Neural cell (in vitro differentiated cells): ENCODE results near the gene SYP. TPM values are rescaled to one million over a fixed set of nuclear protein-coding genes. Genes with fewer than 3 reads are reported as not detected.
"Not testable (repeated sequence)": the region's sequence is repeated elsewhere in the genome, so short reads cannot be mapped to it uniquely, and the experiment has no call there.

Experiments
- H2AFZ ChIP-seq: fragments of 200-600, 300-800 bp; sonication (generic), shearing (Covaris generic); 2 replicates; pipeline ENCODE4 v1.6.0; 2014; ENCODE audit warnings: low read depth, mild to moderate bottlenecking, antibody characterized with exemption, low read length, moderate library complexity
- H3F3A ChIP-seq: fragments of 200-600 bp; shearing (Covaris generic); 2 replicates; pipeline ENCODE4 v1.6.1; 2016; ENCODE audit warnings: mild to moderate bottlenecking, moderate library complexity, mixed read lengths, antibody characterized with exemption, low read length; ENCODE audit not compliant: insufficient read depth, poor library complexity, severe bottlenecking
- H3K27ac ChIP-seq: fragments of 200-600, 300-800 bp; sonication (generic), shearing (Covaris generic); 2 replicates; pipeline ENCODE4 v1.5.1; 2014; ENCODE audit warnings: mild to moderate bottlenecking, low read length, moderate library complexity
- H3K27me3 ChIP-seq: fragments of 300-800, 200-600 bp; sonication (generic), shearing (Covaris generic); 2 replicates; pipeline ENCODE4 v1.6.0; 2014; ENCODE audit warnings: mild to moderate bottlenecking, low read depth, low read length, moderate library complexity; ENCODE audit not compliant: insufficient read depth
- H3K36me3 ChIP-seq: fragments of 300-800, 200-600 bp; sonication (generic), shearing (Covaris generic); 2 replicates; pipeline ENCODE4 v1.5.1; 2014; ENCODE audit warnings: mild to moderate bottlenecking, antibody characterized with exemption, low read length, moderate library complexity; ENCODE audit not compliant: insufficient read depth
- H3K4me2 ChIP-seq: fragments of 300-800, 200-600 bp; sonication (generic), shearing (Covaris generic); 2 replicates; pipeline ENCODE4 v1.6.0; 2014; ENCODE audit warnings: mild to moderate bottlenecking, low read length
- H3K4me3 ChIP-seq: fragments of 300-800, 200-600 bp; sonication (generic), shearing (Covaris generic); 2 replicates; pipeline ENCODE4 v1.5.1; 2014; ENCODE audit warnings: mild to moderate bottlenecking, low read length, moderate library complexity
- H3K79me2 ChIP-seq: fragments of 200-600 bp; shearing (Covaris generic); replicated peaks from 2 replicates; pipeline ENCODE4 v1.6.0; 2014; ENCODE audit warnings: mild to moderate bottlenecking, low read length, moderate library complexity; ENCODE audit not compliant: insufficient read depth
- H3K9ac ChIP-seq: fragments of 300-800, 200-600 bp; sonication (generic), shearing (Covaris generic); 2 replicates; pipeline ENCODE4 v1.6.1; 2016; ENCODE audit warnings: mild to moderate bottlenecking, low read length, mixed read lengths
- H3K9me2 ChIP-seq: fragments of 200-600 bp; shearing (Covaris generic); 2 replicates; pipeline ENCODE4 v1.6.1; 2016; ENCODE audit warnings: mild to moderate bottlenecking, low read length, mixed read lengths; ENCODE audit not compliant: insufficient read depth
- H3K9me3 ChIP-seq: fragments of 200-600, 300-800 bp; sonication (generic), shearing (Covaris generic); 2 replicates; pipeline ENCODE4 v1.6.1; 2016; ENCODE audit warnings: mild to moderate bottlenecking, mixed run types, low read length, moderate library complexity, mixed read lengths
- H4K20me1 ChIP-seq: fragments of 200-600 bp; shearing (Covaris generic); 2 replicates; pipeline ENCODE4 v1.6.1; 2016; ENCODE audit warnings: mild to moderate bottlenecking, mixed run types; ENCODE audit not compliant: insufficient read depth
- EP300 ChIP-seq: fragments of 450-650 bp; conservative IDR thresholded peaks from 2 replicates; pipeline ENCODE4 v1.6.1; 2014; ENCODE audit warnings: antibody characterized with exemption, mild to moderate bottlenecking, moderate library complexity; ENCODE audit not compliant: poor library complexity, severe bottlenecking
- EZH2 ChIP-seq: fragments of 200-600, 300-800 bp; shearing (Covaris generic), sonication (generic); IDR thresholded peaks from 2 replicates; pipeline ENCODE4 v1.6.1; 2014; ENCODE audit warnings: antibody characterized with exemption, low read length, borderline replicate concordance, mild to moderate bottlenecking; ENCODE audit not compliant: insufficient read depth, poor library complexity, severe bottlenecking
- MXI1 ChIP-seq: fragments of 450-650 bp; conservative IDR thresholded peaks from 2 replicates; pipeline ENCODE4 v1.6.1; 2014; ENCODE audit warnings: antibody characterized with exemption, mild to moderate bottlenecking; ENCODE audit not compliant: poor library complexity, severe bottlenecking
- POLR2AphosphoS5 ChIP-seq: IDR thresholded peaks from 2 replicates; pipeline ENCODE4 v1.6.1; 2012
- RAD21 ChIP-seq: fragments of 450-650 bp; conservative IDR thresholded peaks from 2 replicates; pipeline ENCODE4 v1.6.1; 2014; ENCODE audit warnings: antibody characterized with exemption, mild to moderate bottlenecking, moderate library complexity
- SMC3 ChIP-seq: fragments of 450-650 bp; conservative IDR thresholded peaks from 2 replicates; pipeline ENCODE4 v1.6.1; 2014; ENCODE audit warnings: antibody characterized with exemption, mild to moderate bottlenecking, moderate library complexity; ENCODE audit not compliant: poor library complexity
- TAF1 ChIP-seq: IDR thresholded peaks from 2 replicates; pipeline ENCODE4 v1.6.1; 2012; ENCODE audit warnings: low read depth
- polyA plus RNA-seq: library from polyadenylated mRNA; depleted of rRNA; stranded (reverse); fragments of >200 nt; gene quantifications from 2 replicates; pipeline ENCODE4 v1.2.3, GENCODE V29; 2014
- TF ChIP-seq, protein P1 (sequence below): fragments of 450-650 bp; IDR thresholded peaks from 2 replicates; pipeline ENCODE4 v1.5.1; 2014; ENCODE audit warnings: antibody characterized with exemption, mild to moderate bottlenecking, moderate library complexity; ENCODE audit not compliant: poor library complexity, severe bottlenecking
- TF ChIP-seq, protein P2 (sequence below): IDR thresholded peaks from 2 replicates; pipeline ENCODE4 v1.6.1; 2012; ENCODE audit warnings: borderline replicate concordance

SYP gene
- polyA plus RNA-seq, 1 donor from 2014 or later: 240 TPM

DNA sequence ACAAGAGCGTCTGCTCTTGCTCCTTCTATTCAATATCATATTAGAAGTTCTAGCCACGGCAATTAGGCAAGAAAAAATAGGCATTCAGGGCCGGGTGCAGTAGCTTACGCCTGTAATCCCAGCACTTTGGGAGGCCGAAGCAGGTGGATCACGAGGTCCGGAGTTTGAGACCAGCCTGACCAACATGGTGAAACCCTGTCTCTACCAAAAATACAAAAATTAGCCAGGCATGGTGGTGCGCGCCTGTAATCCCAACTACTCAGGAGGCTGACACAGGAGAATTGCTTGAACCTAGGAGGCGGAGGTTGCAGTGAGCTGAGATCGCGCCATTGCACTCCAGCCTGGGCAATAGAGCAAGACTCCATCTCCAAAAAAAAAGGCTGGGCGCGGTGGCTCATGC is 50.7 kb downstream of the SYP start:
- H3F3A ChIP-seq, H3K4me2 ChIP-seq, H4K20me1 ChIP-seq, H3K36me3 ChIP-seq, H3K27me3 ChIP-seq, H3K27ac ChIP-seq, H3K9me2 ChIP-seq, H3K9me3 ChIP-seq, H3K4me3 ChIP-seq, H2AFZ ChIP-seq, H3K79me2 ChIP-seq, H3K9ac ChIP-seq: not testable (repeated sequence)

DNA sequence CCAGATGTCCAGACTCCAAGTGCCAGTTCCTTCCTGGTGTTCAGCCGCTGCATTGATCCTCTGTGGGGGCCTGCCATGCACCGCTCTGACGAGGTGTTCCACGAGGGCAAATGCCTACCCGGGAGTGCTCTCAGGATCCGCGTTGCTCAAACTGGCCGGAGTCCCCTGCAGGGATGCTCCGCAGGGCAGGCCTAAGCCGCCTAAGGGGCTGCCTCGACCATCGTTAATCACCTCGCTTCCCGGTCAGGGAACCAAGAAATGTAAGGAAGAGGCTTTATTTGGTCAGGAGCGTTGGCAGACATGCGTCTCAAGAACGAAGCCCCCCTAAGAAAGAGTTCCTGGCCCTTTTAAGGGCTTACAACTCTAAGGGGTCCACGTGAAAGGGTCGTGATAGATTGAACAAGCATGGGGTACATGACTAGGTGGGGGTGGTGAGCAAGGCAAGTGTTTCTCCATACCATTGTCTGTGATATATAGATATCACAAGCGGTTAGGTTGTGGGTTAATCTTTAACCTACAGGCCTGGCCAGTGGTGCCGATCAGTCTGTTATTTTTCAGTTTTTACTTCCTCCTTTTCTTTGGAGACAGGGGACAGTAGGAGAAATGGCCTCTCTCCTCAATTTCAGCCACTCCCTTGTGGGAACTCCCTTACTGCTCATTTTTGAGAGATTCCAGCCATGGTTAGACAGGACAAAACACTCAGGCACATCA is 51.4 kb downstream of the SYP start:
- not testable (repeated sequence) for H3K9me3 ChIP-seq, H3K4me3 ChIP-seq, H3K27me3 ChIP-seq

DNA sequence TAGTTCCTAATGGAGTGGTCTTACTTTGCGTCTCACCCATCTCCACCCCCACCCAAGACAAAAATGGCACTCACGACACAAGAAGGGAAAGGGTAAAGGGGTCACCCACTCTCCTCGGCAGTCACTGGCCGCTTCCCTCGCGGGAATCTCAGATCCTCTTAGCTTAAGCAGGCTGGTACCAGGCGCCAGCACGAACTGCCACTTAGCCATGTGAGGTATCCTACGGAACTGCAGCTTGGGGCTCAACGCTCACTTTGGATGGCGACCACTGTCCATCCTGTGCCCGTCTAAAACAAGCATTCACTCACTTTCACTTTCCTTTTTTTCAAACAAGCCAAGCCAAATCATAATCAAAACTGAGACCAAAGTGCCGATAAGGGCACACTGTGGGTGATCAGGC is 52.1 kb downstream of the SYP start:
- Histone ChIP-seq H3K36me3 (no peaks in the 10 kb centered on the region), H3K9me3 (no peaks in the 10 kb centered on the region), H3K4me3 (no peak overlapping the region), H3K4me2 (no peak overlapping the region), H3F3A (no peaks in the 10 kb centered on the region), H3K79me2 (no peaks in the 10 kb centered on the region), H2AFZ (no peak overlapping the region), H3K9ac (no peak overlapping the region), H3K27ac (no peak overlapping the region), H3K27me3 (no peaks in the 10 kb centered on the region), H4K20me1 (no peaks in the 10 kb centered on the region), H3K9me2 (no peaks in the 10 kb centered on the region)
- TF ChIP-seq, protein P1, sequence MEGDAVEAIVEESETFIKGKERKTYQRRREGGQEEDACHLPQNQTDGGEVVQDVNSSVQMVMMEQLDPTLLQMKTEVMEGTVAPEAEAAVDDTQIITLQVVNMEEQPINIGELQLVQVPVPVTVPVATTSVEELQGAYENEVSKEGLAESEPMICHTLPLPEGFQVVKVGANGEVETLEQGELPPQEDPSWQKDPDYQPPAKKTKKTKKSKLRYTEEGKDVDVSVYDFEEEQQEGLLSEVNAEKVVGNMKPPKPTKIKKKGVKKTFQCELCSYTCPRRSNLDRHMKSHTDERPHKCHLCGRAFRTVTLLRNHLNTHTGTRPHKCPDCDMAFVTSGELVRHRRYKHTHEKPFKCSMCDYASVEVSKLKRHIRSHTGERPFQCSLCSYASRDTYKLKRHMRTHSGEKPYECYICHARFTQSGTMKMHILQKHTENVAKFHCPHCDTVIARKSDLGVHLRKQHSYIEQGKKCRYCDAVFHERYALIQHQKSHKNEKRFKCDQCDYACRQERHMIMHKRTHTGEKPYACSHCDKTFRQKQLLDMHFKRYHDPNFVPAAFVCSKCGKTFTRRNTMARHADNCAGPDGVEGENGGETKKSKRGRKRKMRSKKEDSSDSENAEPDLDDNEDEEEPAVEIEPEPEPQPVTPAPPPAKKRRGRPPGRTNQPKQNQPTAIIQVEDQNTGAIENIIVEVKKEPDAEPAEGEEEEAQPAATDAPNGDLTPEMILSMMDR: no peak
- TF ChIP-seq POLR2AphosphoS5: no peak
- TF ChIP-seq MXI1: no peak
- no peak for TF ChIP-seq TAF1
- no peak for TF ChIP-seq SMC3
- TF ChIP-seq EP300: no peak
- TF ChIP-seq, protein P2, sequence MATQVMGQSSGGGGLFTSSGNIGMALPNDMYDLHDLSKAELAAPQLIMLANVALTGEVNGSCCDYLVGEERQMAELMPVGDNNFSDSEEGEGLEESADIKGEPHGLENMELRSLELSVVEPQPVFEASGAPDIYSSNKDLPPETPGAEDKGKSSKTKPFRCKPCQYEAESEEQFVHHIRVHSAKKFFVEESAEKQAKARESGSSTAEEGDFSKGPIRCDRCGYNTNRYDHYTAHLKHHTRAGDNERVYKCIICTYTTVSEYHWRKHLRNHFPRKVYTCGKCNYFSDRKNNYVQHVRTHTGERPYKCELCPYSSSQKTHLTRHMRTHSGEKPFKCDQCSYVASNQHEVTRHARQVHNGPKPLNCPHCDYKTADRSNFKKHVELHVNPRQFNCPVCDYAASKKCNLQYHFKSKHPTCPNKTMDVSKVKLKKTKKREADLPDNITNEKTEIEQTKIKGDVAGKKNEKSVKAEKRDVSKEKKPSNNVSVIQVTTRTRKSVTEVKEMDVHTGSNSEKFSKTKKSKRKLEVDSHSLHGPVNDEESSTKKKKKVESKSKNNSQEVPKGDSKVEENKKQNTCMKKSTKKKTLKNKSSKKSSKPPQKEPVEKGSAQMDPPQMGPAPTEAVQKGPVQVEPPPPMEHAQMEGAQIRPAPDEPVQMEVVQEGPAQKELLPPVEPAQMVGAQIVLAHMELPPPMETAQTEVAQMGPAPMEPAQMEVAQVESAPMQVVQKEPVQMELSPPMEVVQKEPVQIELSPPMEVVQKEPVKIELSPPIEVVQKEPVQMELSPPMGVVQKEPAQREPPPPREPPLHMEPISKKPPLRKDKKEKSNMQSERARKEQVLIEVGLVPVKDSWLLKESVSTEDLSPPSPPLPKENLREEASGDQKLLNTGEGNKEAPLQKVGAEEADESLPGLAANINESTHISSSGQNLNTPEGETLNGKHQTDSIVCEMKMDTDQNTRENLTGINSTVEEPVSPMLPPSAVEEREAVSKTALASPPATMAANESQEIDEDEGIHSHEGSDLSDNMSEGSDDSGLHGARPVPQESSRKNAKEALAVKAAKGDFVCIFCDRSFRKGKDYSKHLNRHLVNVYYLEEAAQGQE: no peak
- no peak for TF ChIP-seq EZH2
- TF ChIP-seq RAD21: no peak

More for the DNA sequence above, 51.4 kb downstream of the SYP start:
- not testable (repeated sequence) for H3K36me3 ChIP-seq, H3F3A ChIP-seq, H2AFZ ChIP-seq, H3K79me2 ChIP-seq, H3K9ac ChIP-seq, H3K27ac ChIP-seq, H3K4me2 ChIP-seq, H4K20me1 ChIP-seq, H3K9me2 ChIP-seq
